IPS-18c (cell line): ENCODE data around the gene SEMA3C.

Experiments
- H3K4me3 ChIP-seq: 2 replicates; pipeline ENCODE4 v1.7.0; 2013; ENCODE audit warnings: low read depth, mild to moderate bottlenecking, low read length, moderate library complexity; ENCODE audit not compliant: insufficient read depth
- H3K9me3 ChIP-seq: one replicate; pipeline ENCODE4 v1.6.1; 2013; ENCODE audit warnings: mild to moderate bottlenecking, low read length, moderate library complexity; ENCODE audit not compliant: control insufficient read depth, insufficient read depth

The SEMA3C gene

GRCh38 chr7:80821771-80822319 is 97.0 kb downstream of the SEMA3C start:
- Histone ChIP-seq H3K4me3 (no peak overlapping the region), H3K9me3 (no peaks in the 10 kb centered on the region)

DNA sequence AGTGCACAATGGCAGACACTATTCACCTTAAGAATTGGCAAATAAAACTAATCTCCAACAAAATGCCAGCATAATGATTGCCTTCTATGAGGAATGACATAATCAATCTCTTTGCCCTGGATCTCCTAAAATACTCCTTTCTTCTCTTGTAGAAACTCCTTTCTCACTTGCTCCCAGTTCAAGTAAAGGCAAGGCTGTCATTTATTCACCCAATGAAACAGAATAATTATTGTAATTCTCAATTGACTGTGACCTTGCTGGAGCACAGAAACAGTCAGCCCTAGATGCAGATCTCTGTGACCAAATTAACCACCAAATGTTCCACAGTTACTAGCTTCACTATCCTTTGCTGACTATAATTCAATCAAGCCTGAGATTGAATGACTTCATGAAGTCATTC is 99.3 kb downstream of the SEMA3C start:
- Histone ChIP-seq H3K9me3 (no peaks in the 10 kb centered on the region), H3K4me3 (no peak overlapping the region)

GRCh38 chr7:80818181-80818580 is 100.7 kb downstream of the SEMA3C start:
- Histone ChIP-seq H3K4me3 (no peak overlapping the region), H3K9me3 (no peaks in the 10 kb centered on the region)

GRCh38 chr7:80816806-80817205 is 102.0 kb downstream of the SEMA3C start:
- Histone ChIP-seq H3K4me3 (no peak overlapping the region), H3K9me3 (no peaks in the 10 kb centered on the region)

DNA sequence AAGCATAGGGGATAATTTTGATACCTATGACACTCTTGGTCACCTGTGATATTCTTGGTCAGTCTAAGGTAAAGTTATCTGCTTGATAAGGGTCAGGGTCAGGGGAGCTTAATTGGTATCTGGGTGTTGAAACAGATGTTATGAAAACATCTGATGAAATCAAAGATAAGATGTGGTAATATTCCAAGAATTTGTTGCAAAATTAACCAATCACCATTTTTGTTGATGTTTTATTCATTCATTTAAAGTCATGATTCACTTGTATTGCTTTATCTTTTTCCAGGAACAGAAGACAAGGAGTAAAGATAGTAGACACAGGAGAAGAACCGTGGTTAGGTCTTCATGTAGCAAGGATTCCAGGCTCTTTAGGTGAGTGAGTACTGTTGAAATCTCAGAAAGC is 103.1 kb downstream of the SEMA3C start:
- H3K9me3 ChIP-seq = no peaks in the 10 kb centered on the region

GRCh38 chr7:80809545-80809944 is 109.3 kb downstream of the SEMA3C start:
- Histone ChIP-seq H3K4me3 (no peak overlapping the region), H3K9me3 (no peaks in the 10 kb centered on the region)

More for the DNA sequence above, 103.1 kb downstream of the SEMA3C start:
- no peak overlapping the region for H3K4me3 ChIP-seq

DNA sequence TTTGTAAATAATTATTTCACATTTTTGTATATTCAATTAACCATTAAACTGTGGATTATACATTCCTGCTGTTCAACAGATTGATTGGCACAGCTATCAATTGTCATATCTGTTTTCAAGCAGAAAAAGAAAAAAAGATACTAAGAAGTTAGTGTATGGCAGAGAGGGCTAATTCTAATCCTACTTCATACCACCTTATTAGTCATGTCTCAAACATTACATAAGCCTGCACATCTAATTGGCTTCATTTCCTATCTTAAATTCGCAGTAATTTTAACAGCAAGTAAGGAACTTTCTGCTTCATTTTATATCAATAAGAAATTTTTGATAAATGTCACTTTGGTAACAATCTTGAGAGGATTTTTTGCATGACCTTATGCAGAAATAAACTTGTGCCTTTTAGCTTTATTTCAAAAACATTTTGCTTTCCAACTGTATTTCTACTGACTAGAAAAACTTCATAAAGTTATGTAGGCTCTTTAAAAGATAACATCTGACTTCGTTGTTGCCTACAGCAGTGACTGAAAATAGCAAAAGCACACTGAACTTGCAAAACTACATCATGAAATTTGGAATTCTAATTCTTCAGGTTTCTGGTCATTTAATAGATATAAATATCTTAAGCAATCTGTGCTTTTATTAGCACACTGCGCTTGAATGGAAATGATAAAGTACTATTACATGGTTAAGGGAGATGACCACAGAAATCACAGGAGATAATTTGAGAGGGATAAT is 111.5 kb downstream of the SEMA3C start:
- H3K4me3 ChIP-seq = no peak overlapping the region
- no peaks in the 10 kb centered on the region for H3K9me3 ChIP-seq

DNA sequence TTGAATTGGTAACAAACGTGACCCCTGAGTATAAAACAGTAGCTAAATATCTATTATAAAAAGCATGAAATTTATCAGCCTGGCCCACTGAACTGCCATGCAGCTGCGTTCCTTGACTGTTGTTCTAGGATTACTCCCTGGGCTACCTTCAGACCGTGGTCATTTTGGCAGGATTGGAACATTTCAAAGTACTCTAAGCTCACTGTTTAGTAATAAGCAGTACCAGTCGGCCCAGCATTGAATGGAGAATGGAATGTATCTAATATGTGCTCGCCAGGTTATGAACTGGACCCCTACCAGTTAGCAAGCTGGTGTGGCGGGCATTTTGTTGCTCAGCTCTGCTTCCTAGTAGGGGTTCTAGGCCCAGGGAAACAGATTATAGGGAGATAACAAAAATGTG is 112.2 kb downstream of the SEMA3C start:
- no peaks in the 10 kb centered on the region for H3K9me3 ChIP-seq
- H3K4me3 ChIP-seq = no peak overlapping the region

- no peak overlapping the region for H3K4me3 ChIP-seq
- no peaks in the 10 kb centered on the region for H3K9me3 ChIP-seq
These were observed 114.3 kb downstream of the SEMA3C start for GRCh38 chr7:80804589-80804988.

DNA sequence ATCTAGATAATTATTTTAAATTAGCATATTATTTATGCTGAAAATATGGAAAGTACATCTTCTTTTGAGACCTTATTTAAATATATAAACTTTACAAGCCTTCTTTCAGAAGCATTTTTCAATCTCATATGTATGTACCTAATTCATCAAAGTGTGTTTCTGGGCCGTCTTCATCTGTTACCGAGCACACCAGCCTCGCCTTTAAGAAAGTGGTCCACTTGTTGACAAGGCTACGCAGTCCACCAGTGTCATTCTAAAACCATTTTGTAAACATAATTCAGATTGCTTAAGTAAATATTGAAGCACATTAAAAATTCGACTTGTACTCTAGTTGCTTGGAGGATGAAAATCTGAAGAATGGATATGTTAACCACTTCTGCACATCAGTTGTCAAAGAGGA is 116.3 kb downstream of the SEMA3C start:
- H3K4me3 ChIP-seq = no peak overlapping the region
- H3K9me3 ChIP-seq = no peaks in the 10 kb centered on the region

DNA sequence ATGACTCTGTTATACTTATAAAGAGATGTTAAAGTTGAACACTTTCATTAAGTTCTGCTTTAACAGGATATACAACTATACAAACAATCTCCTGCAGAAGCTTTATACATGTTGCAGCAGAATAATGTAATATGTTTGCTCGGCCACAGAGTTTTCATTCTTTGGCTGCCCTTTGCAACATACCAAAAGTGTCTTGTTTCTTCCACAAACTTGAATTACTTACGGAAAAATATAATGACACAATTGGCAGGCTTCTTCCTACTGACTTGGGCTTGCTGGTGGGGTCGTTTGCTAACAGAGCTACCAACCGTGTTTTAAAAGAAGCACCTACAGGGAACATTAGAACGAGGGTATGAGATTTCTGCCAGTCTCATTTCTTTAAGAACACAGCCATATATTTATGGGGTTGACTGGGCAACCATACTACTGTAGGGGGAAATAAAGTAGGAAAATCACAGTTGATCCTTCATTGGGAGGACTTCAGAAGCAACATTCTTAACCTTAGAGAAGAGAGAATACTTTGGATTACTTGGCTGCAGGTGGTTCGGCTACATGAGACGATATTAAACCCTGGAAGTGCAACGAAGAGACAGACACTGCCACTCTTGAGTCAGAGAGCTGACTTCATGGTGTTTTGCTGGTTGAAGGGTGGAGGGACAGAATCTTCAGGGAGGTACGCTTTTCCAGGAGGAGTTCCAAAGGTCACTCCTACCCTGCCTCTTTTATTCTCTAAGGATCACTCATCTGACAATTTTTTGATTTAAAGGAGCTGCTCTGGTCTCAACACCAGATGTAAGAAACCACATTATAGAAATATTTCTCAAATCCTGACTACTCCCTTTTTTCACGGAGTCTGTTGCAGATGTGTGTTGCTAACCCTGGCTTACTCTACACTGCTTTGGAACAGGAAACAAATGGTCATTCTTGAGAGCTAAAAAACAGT is 123.9 kb downstream of the SEMA3C start:
- Histone ChIP-seq H3K9me3 (no peaks in the 10 kb centered on the region), H3K4me3 (no peak overlapping the region)

DNA sequence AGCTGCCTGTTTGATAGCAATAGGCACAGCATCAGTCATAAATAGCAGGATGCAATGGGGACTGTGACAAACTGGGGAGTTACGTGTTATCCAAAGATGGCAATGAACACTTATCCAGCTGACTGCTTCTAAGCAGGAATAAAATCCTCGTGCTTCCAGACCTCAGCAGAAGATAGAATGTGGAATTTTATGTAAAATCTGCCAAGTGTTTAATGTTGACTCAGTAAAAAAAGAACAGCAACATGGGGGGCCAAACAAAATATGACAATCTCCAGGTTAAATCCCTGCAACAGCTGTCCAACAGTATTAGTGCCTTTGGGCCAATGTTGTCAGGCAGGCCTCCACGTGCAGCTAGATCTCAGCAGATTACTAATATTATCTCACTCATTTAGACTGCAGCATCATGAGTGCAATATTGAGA is 127.3 kb downstream of the SEMA3C start:
- no peaks in the 10 kb centered on the region for H3K9me3 ChIP-seq
- H3K4me3 ChIP-seq = no peak overlapping the region

- no peak overlapping the region for H3K4me3 ChIP-seq
- H3K9me3 ChIP-seq = no peaks in the 10 kb centered on the region
These were observed 128.0 kb downstream of the SEMA3C start for GRCh38 chr7:80790877-80791276.

- H3K9me3 ChIP-seq = no peaks in the 10 kb centered on the region
- no peak overlapping the region for H3K4me3 ChIP-seq
These were observed 131.1 kb downstream of the SEMA3C start for GRCh38 chr7:80787721-80788120.

- H3K4me3 ChIP-seq = no peak overlapping the region
- no peaks in the 10 kb centered on the region for H3K9me3 ChIP-seq
These were observed 132.8 kb downstream of the SEMA3C start for GRCh38 chr7:80785961-80786536.

DNA sequence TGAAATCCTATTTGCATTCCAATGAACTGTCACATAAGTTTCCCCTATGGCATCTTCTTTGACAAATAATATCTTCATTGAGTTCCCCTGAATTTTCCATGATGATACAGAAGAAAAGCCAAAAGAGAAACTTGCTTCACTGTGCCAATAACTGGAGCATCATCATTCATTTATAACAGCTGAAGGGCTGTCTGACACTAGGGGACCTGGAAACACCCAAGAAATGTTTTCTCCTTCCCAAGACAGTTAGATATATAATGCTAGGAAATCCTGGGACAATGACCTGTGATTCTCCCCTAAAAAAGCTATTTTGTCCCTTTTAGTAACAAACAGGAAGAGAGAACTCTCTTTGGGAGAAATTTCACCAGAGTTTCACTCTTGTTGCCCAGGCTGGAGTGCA is 133.6 kb downstream of the SEMA3C start:
- Histone ChIP-seq H3K4me3 (no peak overlapping the region), H3K9me3 (no peaks in the 10 kb centered on the region)

GRCh38 chr7:80783678-80784327 is 135.0 kb downstream of the SEMA3C start:
- no peak overlapping the region for H3K4me3 ChIP-seq
- no peaks in the 10 kb centered on the region for H3K9me3 ChIP-seq
